Epithelial cell of prostate (primary cell): ENCODE results near the gene ARAP3.
"Not testable (repeated sequence)": the region's sequence is repeated elsewhere in the genome, so short reads cannot be mapped to it uniquely, and the experiment has no call there.

Experiments
- DNase-seq: peaks from one replicate; pipeline ENCODE4 v3.0.0-alpha.2; 2011; ENCODE audit warnings: low read depth, low spot score
- H3K27ac ChIP-seq: fragments of 450-650 bp; 2 replicates; pipeline ENCODE4 v1.5.1; 2017; ENCODE audit warnings: mild to moderate bottlenecking

Gene ARAP3, protein sequence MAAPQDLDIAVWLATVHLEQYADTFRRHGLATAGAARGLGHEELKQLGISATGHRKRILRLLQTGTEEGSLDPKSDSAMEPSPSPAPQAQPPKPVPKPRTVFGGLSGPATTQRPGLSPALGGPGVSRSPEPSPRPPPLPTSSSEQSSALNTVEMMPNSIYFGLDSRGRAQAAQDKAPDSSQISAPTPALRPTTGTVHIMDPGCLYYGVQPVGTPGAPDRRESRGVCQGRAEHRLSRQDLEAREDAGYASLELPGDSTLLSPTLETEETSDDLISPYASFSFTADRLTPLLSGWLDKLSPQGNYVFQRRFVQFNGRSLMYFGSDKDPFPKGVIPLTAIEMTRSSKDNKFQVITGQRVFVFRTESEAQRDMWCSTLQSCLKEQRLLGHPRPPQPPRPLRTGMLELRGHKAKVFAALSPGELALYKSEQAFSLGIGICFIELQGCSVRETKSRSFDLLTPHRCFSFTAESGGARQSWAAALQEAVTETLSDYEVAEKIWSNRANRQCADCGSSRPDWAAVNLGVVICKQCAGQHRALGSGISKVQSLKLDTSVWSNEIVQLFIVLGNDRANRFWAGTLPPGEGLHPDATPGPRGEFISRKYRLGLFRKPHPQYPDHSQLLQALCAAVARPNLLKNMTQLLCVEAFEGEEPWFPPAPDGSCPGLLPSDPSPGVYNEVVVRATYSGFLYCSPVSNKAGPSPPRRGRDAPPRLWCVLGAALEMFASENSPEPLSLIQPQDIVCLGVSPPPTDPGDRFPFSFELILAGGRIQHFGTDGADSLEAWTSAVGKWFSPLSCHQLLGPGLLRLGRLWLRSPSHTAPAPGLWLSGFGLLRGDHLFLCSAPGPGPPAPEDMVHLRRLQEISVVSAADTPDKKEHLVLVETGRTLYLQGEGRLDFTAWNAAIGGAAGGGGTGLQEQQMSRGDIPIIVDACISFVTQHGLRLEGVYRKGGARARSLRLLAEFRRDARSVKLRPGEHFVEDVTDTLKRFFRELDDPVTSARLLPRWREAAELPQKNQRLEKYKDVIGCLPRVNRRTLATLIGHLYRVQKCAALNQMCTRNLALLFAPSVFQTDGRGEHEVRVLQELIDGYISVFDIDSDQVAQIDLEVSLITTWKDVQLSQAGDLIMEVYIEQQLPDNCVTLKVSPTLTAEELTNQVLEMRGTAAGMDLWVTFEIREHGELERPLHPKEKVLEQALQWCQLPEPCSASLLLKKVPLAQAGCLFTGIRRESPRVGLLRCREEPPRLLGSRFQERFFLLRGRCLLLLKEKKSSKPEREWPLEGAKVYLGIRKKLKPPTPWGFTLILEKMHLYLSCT (N-terminal part only)

DNA sequence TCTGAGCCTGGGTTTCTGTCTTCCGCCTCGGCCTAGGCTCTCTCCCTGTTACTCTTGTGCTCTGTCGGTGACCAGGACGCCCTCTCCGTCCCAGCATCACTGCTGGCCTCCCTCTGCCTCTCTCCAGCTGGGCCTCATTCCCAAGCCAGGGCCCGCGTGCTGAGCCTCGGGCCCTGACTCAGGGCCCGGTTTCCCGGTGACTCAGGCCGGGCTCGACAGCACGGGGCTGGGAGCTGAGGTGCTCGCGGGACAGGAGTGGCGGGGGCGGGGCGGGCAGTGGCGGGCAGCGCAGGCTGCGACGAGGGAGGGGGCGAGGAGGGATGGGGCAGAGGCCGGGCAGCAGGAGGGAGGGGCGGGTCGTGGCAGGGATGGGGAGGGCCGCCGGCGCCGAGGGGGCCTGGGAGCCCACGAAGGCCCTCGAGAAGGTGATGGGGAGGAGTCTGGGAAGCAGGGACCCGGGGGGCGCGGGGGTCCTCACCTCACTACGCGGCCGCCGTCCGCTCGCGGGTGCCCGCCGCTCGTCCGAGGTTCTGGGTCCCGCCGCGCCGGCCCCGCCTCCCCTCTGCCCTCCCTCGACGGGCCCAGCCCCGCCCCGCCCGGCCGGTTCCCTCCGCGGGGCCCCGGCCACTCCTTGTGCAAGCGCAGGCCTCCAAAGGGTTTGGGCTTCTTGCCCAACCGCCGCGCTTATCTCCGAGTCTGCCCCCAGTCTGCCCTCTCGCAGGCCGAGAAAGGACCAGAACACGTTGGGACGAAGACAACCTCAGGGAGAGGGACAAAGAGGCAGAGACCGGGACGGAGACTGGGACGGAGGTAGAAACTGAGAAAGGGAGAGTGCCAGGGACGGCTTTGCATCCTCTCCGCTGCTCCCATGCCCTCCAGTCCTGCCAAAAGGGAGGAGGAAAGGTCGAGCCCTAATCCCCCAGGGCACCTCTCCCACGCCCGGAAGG is at the start of gene ARAP3:
ARAP3 (minus strand) TSS at position 536 of the 947 bp plus-strand sequence. CDS start 1,744 bp downstream, outside the sequence.
- peak within 1 kb of the TSS; percentile 80 for H3K27ac ChIP-seq
- DNase-seq: peak; percentile 27

DNA sequence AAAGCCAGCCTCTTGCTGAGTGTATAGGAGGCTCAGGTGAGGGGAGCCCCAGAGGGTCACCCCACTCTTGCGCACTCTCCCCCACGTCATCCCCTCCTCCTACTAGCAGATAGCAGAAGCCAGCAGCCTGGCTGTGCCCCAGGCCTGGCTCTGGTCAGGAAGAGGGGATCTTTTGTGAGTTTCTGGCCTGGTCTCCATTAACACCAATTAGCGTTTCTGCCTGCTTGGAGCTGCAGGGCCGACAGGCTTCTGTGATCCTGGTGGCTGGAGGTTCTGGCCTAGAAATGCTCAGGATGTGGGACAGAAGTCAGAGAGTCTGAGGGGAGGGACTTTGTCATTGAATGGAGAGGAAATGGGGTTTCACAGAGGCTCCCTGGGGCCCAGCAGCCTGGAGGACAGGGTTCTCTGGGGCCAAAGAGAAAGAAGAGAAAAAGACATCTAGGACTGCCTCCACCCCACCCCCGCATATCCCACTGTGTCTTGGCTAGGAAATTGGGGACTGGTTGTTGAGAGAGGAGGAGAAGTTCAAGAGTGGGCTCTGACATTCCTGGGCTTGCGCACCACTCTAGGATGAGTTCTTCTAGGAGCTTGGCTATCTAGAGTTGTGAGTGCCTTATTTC is 47.5 kb upstream of the ARAP3 start:
- DNase-seq: no peak
- no peak overlapping the region for H3K27ac ChIP-seq

DNA sequence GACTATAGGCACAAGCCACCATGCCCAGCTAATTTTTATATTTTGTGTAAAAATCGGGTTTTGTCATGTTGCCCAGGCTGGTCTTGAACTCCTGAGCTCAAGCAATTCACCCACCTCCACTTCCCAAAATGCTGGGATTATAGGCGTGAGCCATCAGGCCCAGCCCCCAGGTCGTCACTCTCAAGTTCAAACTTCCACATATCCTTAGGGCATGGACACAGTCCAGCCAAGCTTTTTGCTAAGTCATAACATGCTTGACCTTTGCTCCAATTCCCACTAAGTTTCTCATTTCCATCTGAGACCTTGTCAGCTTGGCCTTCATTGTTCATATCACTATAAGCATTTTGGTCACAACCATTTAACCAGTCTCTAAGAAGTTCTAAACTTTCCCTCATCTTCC is 43.9 kb upstream of the ARAP3 start:
- peak overlapping the region; percentile 21 for H3K27ac ChIP-seq
- no peak for DNase-seq

- not testable (repeated sequence) for H3K27ac ChIP-seq
These were observed 43.1 kb upstream of the ARAP3 start for GRCh38 chr5:141725174-141725573.

DNA sequence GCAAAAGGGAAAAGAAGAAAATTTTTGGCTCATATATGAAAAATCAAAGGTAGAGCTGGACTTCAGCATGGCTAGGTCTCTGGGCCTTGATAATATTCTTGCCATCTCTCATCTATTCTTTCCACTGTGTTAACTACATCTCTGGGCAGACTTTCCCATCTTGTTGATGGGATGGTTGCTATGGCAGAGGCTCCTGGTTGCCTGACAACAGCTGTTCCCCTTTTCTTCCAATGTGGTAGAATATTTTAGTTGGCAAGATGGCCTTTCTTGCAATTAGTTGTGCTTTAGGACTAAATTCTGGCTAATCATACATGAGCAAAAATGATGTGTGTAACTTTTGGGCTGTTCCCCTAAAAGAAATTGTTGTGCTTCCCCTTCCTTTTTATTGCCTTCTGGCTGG is 40.2 kb upstream of the ARAP3 start:
- no peak for DNase-seq
- no peak overlapping the region for H3K27ac ChIP-seq

More at GRCh38 chr5:141725174-141725573, 43.1 kb upstream of the ARAP3 start:
- not testable (repeated sequence) for DNase-seq

- DNase-seq: no peak
- H3K27ac ChIP-seq: no peak overlapping the region
These were observed 35.0 kb upstream of the ARAP3 start for GRCh38 chr5:141717043-141717442.

- no peak for DNase-seq
These were observed 34.4 kb upstream of the ARAP3 start for GRCh38 chr5:141716468-141716867.

GRCh38 chr5:141716009-141716408 is 34.0 kb upstream of the ARAP3 start:
- DNase-seq: no peak
- H3K27ac ChIP-seq: peak overlapping the region; percentile 95

More at GRCh38 chr5:141716468-141716867, 34.4 kb upstream of the ARAP3 start:
- peak overlapping the region; percentile 95 for H3K27ac ChIP-seq

DNA sequence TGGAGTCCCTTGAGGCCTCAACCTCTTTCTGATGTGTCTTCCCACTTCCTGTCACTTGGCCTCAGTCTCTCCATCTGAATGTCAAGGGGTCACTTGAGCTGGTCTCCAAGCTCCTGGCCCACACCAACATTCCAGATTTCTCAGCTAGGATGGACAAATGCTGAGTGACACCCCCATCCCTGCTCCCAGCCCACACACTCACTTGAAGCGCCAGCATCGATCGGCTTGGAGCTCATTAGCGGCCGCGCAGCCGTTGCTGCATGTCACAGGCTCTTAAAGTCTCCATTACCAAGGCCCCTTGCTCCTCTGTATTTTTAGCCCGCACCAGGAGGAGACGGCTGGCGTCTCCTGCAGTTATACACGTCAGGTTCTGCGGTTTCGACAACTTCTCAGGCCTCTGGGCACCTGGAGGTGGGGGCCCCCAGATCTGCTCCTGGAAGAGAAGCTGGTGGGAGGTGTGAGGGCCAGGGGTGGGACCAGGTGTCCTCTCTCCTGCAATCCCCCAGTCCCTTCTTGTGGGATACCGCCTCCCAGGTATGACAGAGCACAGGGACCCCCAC is 33.4 kb upstream of the ARAP3 start:
- H3K27ac ChIP-seq: peak overlapping the region; percentile 95
- DNase-seq: no peak

DNA sequence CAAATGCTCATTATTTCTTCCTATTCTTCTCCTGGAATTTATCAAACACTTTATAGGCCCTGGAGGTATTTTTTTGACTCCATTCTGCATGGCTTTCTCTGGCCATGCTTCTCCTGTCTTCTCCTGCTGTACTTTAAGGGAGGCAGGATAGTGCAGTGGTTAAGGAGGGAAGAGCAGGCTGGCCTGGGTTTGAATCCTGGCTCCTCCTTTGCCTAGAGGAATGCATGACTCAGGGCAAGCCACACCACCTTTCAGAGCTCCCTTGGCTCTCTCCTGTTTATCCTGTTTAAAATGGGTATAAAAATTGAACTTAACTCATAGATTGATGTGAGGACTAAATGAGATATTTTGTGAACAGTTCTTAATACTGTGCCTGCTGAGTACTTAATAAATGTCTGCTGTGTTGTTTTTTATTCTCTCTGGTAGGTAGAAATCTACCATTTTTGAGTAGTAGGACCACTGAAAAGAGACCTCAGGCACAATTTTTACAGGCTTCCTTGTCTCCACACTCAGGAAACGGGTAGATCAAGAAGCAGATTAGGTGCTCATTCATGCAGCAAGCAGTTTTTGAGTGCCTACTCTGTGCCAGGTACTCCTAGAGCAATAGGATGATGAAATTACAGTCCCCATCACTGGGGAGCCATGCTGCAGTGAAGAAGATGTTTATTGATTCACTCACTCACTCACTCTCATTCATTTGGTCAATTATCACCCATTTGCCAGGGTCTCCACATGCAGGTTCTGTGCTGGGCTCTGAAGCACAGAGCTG is 32.7 kb upstream of the ARAP3 start:
- H3K27ac ChIP-seq: peak overlapping the region; percentile 95
- DNase-seq: peak; percentile 36

- H3K27ac ChIP-seq: peak overlapping the region; percentile 95
- peak; percentile 72 for DNase-seq
These were observed 31.7 kb upstream of the ARAP3 start for GRCh38 chr5:141713616-141714309.

GRCh38 chr5:141711687-141712086 is 29.7 kb upstream of the ARAP3 start:
- no peak overlapping the region for H3K27ac ChIP-seq
- no peak for DNase-seq

- no peak for DNase-seq
- no peak overlapping the region for H3K27ac ChIP-seq
These were observed 27.8 kb upstream of the ARAP3 start for GRCh38 chr5:141709699-141710267.

- no peak overlapping the region for H3K27ac ChIP-seq
- no peak for DNase-seq
These were observed 26.0 kb upstream of the ARAP3 start for GRCh38 chr5:141708016-141708415.

DNA sequence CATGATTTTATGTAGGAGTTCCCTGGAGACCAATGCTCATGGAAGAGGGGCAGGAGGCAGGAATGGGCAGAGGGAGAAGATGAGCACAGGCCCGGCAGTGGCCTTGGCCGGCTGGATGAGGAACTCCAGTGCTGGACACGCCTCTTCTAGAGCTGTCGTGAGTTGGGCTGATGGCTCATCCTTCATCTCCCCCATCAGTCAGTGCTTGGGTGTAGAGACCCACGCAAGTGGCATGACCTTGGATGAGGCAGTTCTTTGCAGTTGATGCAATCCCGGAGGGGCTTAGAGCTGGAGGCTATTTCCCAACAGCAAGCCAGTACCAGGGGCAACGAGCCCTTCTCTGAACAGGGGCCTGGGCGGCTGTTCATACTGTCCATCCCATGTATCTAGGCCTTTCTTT is 25.5 kb upstream of the ARAP3 start:
- no peak overlapping the region for H3K27ac ChIP-seq
- DNase-seq: no peak

- no peak overlapping the region for H3K27ac ChIP-seq
- DNase-seq: no peak
These were observed 24.1 kb upstream of the ARAP3 start for GRCh38 chr5:141706121-141706520.

- no peak for DNase-seq
- no peak overlapping the region for H3K27ac ChIP-seq
These were observed 23.4 kb upstream of the ARAP3 start for GRCh38 chr5:141705469-141705868.
